RWPE2 (cell line): ENCODE data around the gene ATIC.

ENCODE experiments used
- ATAC-seq: fragments of 200-7000 bp; cut with Tn5 transposase; 3 replicates; pipeline ENCODE4 v1.9.1; 2021; ENCODE audit warnings: low read depth
- DNase-seq: peaks from one replicate; pipeline ENCODE4 v3.0.0-alpha.2; 2020; ENCODE audit warnings: low spot score
- H3K27ac ChIP-seq: fragments of 450-650 bp; 2 replicates; pipeline ENCODE4 v1.5.1; 2017; ENCODE audit warnings: mild to moderate bottlenecking; ENCODE audit not compliant: poor library complexity, severe bottlenecking
- H3K27me3 ChIP-seq: fragments of 250-450 bp; sonication (Bioruptor Pico); 2 replicates; pipeline ENCODE4 v1.5.1; 2021; ENCODE audit warnings: mild to moderate bottlenecking, moderate library complexity; ENCODE audit not compliant: insufficient read depth, poor library complexity, severe bottlenecking
- H3K36me3 ChIP-seq: fragments of 250-450 bp; sonication (Bioruptor Pico); 2 replicates; pipeline ENCODE4 v1.5.1; 2020; ENCODE audit warnings: low read depth, mild to moderate bottlenecking, moderate library complexity
- H3K4me1 ChIP-seq: fragments of 250-450 bp; sonication (Bioruptor Pico); 2 replicates; pipeline ENCODE4 v1.5.1; 2021; ENCODE audit warnings: mild to moderate bottlenecking, moderate library complexity; ENCODE audit not compliant: insufficient read depth, poor library complexity, severe bottlenecking
- H3K4me3 ChIP-seq: fragments of 250-450 bp; sonication (Bioruptor Pico); 2 replicates; pipeline ENCODE4 v1.5.1; 2021; ENCODE audit warnings: mild to moderate bottlenecking, moderate library complexity; ENCODE audit not compliant: severe bottlenecking
- H3K9me3 ChIP-seq: fragments of 250-450 bp; sonication (Bioruptor Pico); 2 replicates; pipeline ENCODE4 v1.5.1; 2021; ENCODE audit warnings: mild to moderate bottlenecking, moderate library complexity; ENCODE audit not compliant: severe bottlenecking
- TF ChIP-seq, protein P1 (sequence below): fragments of 450-650 bp; IDR thresholded peaks from one replicate; pipeline ENCODE4 v1.5.1; 2017; ENCODE audit warnings: mild to moderate bottlenecking, moderate library complexity; ENCODE audit not compliant: poor library complexity, severe bottlenecking

Gene ATIC

GRCh38 chr2:215397632-215398341 lies 85.9 kb downstream of the ATIC start:
- DNase-seq (no peak), ATAC-seq (no peak; the same call in 2 of the 3 replicates)
- H3K27me3 ChIP-seq: no peaks in the 10 kb centered on the region
- H3K9me3 ChIP-seq: no peaks in the 10 kb centered on the region
- H3K36me3 ChIP-seq: peaks cover 98% of the 10 kb centered on the region
- no peak overlapping the region for H3K4me3 ChIP-seq
- no peaks in the 10 kb centered on the region for H3K4me1 ChIP-seq
- H3K27ac ChIP-seq: peak overlapping the region; percentile 9
- TF ChIP-seq, protein P1, sequence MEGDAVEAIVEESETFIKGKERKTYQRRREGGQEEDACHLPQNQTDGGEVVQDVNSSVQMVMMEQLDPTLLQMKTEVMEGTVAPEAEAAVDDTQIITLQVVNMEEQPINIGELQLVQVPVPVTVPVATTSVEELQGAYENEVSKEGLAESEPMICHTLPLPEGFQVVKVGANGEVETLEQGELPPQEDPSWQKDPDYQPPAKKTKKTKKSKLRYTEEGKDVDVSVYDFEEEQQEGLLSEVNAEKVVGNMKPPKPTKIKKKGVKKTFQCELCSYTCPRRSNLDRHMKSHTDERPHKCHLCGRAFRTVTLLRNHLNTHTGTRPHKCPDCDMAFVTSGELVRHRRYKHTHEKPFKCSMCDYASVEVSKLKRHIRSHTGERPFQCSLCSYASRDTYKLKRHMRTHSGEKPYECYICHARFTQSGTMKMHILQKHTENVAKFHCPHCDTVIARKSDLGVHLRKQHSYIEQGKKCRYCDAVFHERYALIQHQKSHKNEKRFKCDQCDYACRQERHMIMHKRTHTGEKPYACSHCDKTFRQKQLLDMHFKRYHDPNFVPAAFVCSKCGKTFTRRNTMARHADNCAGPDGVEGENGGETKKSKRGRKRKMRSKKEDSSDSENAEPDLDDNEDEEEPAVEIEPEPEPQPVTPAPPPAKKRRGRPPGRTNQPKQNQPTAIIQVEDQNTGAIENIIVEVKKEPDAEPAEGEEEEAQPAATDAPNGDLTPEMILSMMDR: no peak

GRCh38 chr2:215399067-215399716 lies 87.3 kb downstream of the ATIC start:
- H3K36me3 ChIP-seq: peaks cover 98% of the 10 kb centered on the region
- TF ChIP-seq, protein P1: no peak
- no peaks in the 10 kb centered on the region for H3K4me1 ChIP-seq
- H3K27me3 ChIP-seq: no peaks in the 10 kb centered on the region
- H3K27ac ChIP-seq: no peak overlapping the region
- no peaks in the 10 kb centered on the region for H3K9me3 ChIP-seq
- DNase-seq (no peak), ATAC-seq (no peak)
- no peak overlapping the region for H3K4me3 ChIP-seq
